Vein endothelial cell (primary cell): ENCODE results near the gene GSTA3. TPM values are rescaled to one million over a fixed set of nuclear protein-coding genes. Genes with fewer than 3 reads are reported as not detected.

ENCODE experiments used
- total RNA-seq: library from RNA; depleted of rRNA; stranded (reverse); fragments of >200 nt; gene quantifications from 2 replicates; pipeline ENCODE4 v1.2.3, GENCODE V29; 2012

The GSTA3 gene
- total RNA-seq = not detected in 2 replicates

GRCh38 chr6:52909531-52909930 is at the start of gene GSTA3:
TSS of gene GSTA3 (minus strand) at chr6:52909698. CDS start at chr6:52905834, 3,864 bp downstream.

Other genes starting within 250 kb of the GSTA3 start
- gene TMEM14A, start 238.6 kb downstream of the GSTA3 start, total RNA-seq = 17.0 and 21.3 TPM in 2 replicates
- gene GSTA2, start 146.2 kb downstream of the GSTA3 start, total RNA-seq = not detected in 2 replicates
- gene GSTA1, start 105.9 kb downstream of the GSTA3 start, total RNA-seq = not detected in 2 replicates
- gene GSTA5, start 68.9 kb downstream of the GSTA3 start, total RNA-seq = not detected in 2 replicates
- 13.7 and 14.9 TPM in 2 replicates for gene GSTA4, start 85.6 kb upstream of the GSTA3 start, total RNA-seq
- 9.8 and 14.9 TPM in 2 replicates for gene CILK1, start 152.1 kb upstream of the GSTA3 start, total RNA-seq
- 29.6 and 42.1 TPM in 2 replicates for gene FBXO9, start 155.7 kb upstream of the GSTA3 start, total RNA-seq
- not detected in 2 replicates for gene GCM1, start 239.1 kb upstream of the GSTA3 start, total RNA-seq